ENCODE data around the gene REEP3. TPM values are rescaled to one million over a fixed set of nuclear protein-coding genes. Genes with fewer than 3 reads are reported as not detected.

REEP3 gene
- polyA plus RNA-seq, 1 donor: 49.1 TPM

- H3K4me1 ChIP-seq (ENCODE audit: control insufficient read depth, insufficient read depth, low read length): no peaks in the 10 kb centered on the region
- no peaks in the 10 kb centered on the region for H3K27me3 ChIP-seq (ENCODE audit: control insufficient read depth, insufficient read depth, low read length)
- no peak overlapping the region for H3K4me3 ChIP-seq (ENCODE audit: low read length)
- no peaks in the 10 kb centered on the region for H3K36me3 ChIP-seq (ENCODE audit: control insufficient read depth, insufficient read depth, low read length)
- no peak overlapping the region for H3K27ac ChIP-seq (ENCODE audit: low read length)
- no peaks in the 10 kb centered on the region for H3K9me3 ChIP-seq (ENCODE audit: control insufficient read depth, low read depth, low read length)
- DNase-seq: no peak
Measured at GRCh38 chr10:63673846-63674245, 152.6 kb downstream of the REEP3 start.

Other genes starting within 250 kb of the REEP3 start
- gene JMJD1C, start 55.4 kb upstream of the REEP3 start, polyA plus RNA-seq: 104 TPM